ENCODE results near the gene FAM117A.

DNA sequence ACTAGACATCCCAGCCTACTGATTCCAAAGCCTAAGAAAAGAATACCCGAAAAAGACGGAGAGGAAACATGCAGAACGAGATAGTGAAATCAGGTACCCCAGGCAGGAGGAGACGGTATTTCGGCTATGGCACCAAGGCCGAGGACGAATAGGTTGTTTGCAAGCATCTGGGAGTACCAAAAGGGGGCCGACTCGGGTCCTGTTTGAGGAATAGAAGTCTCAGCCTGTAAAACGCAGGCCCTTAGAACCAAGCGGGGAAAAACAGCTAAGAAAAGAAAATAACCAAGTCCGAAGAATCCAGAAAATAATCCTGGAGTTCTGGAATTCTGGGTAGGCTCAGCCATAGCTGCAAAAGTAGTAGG lies 56.7 kb downstream of the FAM117A start:
- TF ChIP-seq EZH2 (IDR thresholded peaks at IDR 0.05; ENCODE audit: borderline replicate concordance) (no peak), EZH2phosphoT487 (IDR thresholded peaks at IDR 0.05; ENCODE audit: low read depth, severe bottlenecking, unreplicated experiment) (no peak)
- TF ChIP-seq, protein P1, sequence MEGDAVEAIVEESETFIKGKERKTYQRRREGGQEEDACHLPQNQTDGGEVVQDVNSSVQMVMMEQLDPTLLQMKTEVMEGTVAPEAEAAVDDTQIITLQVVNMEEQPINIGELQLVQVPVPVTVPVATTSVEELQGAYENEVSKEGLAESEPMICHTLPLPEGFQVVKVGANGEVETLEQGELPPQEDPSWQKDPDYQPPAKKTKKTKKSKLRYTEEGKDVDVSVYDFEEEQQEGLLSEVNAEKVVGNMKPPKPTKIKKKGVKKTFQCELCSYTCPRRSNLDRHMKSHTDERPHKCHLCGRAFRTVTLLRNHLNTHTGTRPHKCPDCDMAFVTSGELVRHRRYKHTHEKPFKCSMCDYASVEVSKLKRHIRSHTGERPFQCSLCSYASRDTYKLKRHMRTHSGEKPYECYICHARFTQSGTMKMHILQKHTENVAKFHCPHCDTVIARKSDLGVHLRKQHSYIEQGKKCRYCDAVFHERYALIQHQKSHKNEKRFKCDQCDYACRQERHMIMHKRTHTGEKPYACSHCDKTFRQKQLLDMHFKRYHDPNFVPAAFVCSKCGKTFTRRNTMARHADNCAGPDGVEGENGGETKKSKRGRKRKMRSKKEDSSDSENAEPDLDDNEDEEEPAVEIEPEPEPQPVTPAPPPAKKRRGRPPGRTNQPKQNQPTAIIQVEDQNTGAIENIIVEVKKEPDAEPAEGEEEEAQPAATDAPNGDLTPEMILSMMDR (IDR thresholded peaks at IDR 0.05; ENCODE audit: poor library complexity): no peak
